HG03108 (cell line): Measurements from ENCODE around the gene CPTP.
"Not testable (repeated sequence)": the region's sequence is repeated elsewhere in the genome, so short reads cannot be mapped to it uniquely, and the experiment has no call there.

ENCODE experiments used
- ATAC-seq: cut with Tn5 transposase; IDR thresholded peaks from one replicate; pipeline ENCODE4 v1.9.1; 2021; ENCODE audit warnings: moderate library complexity; ENCODE audit not compliant: unreplicated experiment

Gene CPTP

GRCh38 chr1:1360506-1361169, 36.0 kb downstream of the CPTP start:
- ATAC-seq, result no peak

- no peak for ATAC-seq
Observed at GRCh38 chr1:1361233-1361981, 36.8 kb downstream of the CPTP start.

DNA sequence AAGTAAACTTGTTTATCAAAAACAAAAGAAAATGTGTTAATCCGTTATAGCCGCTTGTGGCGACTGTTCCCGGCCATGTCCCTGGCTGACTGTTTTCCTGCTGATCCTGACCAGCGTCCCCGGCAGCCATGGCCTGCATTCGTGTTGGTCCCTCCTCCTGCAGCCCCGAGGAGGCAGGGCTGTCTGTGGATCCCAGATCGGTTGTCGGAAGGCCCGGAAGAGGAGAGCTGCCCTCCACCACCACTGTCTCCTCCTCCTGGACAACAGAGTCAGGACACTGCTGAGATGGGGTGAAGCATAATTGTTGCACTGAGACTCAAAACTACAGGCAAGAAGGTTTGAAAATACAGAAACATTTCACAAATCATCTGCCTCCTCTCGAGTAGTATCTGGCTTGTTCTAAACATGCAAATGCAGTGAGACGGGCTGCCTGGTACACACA, 37.4 kb downstream of the CPTP start:
- ATAC-seq, result no peak

DNA sequence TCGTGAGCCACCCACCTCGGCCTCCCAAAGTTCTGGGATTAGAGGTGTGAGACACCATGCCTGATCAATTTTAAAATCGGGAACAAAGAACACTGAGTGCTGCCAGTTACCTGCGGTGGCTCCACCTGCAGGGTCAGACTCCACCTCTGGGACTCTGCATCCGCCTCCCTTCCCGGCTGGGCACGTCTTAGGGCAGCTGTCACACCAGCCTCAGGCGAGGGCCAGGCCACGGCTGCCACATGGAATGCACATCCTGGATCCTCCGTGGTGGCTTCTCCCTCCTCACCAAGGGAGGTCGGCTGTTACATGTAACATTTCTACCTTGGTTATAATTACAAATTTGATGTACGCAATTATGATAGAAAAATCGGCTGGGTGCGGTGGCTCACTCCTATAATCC, 39.7 kb downstream of the CPTP start:
- ATAC-seq, result no peak

DNA sequence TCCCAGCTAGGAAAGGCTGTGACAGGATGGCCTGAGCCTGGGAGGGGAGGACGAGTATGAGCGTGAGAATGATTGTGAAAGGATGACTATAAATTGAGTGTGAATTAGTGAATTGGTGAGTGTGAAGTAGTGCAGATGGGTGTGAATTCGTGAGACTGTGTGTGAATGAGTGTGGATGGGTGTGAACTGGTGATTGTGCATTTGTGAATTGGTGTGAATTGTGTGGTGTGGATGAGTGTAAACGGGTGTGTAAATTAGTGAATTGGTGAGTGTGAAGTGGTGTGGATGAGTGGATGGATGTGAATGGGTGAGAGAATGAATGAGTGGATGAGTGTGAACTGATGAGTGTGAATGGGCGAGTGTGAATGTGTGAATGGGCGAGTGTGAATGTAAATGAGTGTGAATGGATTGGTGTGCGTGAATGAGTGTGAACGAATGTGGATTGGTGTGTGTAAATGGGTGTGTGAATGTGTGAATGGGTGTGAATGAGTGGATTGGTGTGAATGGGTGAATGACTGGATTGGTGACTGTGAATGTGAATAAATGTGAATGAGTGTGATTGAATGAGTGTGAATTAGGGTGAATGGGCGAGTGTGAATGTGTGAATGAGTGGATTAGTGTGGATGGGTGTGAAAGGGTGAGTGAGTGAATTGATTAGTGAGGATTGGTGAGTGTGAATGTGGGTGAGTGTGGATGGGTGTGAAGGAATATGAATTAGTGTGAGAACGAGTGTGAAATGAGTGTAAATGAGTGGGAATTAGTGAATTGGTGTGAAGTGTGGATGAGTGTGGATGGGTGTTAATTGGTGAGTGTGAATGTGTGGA, 41.5 kb downstream of the CPTP start:
- no peak for ATAC-seq

GRCh38 chr1:1366699-1367066, 42.1 kb downstream of the CPTP start:
- no peak for ATAC-seq

- ATAC-seq, result no peak
Observed at GRCh38 chr1:1367315-1367714, 42.7 kb downstream of the CPTP start.

GRCh38 chr1:1370094-1370493, 45.5 kb downstream of the CPTP start:
- not testable (repeated sequence) for ATAC-seq

DNA sequence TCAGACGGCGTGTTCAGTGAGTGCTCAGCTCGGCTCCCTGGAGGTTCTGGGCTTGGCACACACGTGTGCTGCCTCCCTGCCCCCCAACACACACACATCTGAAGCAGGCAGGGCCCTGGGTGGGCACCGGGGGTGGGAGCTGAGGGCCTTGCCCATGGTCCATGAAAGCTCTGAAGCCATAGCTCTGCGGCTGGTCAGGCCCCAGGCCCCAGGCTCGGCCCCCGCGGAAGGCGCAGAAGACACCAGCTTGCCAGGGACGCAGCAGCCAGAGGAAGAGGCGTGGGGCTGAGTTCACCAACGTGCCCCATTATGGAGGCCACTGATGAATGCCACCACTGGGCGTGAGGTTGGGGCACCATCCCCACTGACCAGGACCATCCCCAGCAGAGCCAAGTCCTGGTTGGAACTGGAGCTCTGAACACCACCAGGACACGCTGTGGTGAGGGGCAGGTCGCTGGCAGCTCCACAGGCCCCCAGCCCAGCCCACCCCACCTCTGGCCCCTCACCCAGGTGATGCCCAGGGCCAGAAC, 46.2 kb downstream of the CPTP start:
- no peak for ATAC-seq

- ATAC-seq, result no peak
Observed at GRCh38 chr1:1371364-1371745, 46.8 kb downstream of the CPTP start.

GRCh38 chr1:1371746-1372711, 47.4 kb downstream of the CPTP start:
- ATAC-seq, result no peak

GRCh38 chr1:1373051-1373814, 48.6 kb downstream of the CPTP start:
- ATAC-seq, result no peak

DNA sequence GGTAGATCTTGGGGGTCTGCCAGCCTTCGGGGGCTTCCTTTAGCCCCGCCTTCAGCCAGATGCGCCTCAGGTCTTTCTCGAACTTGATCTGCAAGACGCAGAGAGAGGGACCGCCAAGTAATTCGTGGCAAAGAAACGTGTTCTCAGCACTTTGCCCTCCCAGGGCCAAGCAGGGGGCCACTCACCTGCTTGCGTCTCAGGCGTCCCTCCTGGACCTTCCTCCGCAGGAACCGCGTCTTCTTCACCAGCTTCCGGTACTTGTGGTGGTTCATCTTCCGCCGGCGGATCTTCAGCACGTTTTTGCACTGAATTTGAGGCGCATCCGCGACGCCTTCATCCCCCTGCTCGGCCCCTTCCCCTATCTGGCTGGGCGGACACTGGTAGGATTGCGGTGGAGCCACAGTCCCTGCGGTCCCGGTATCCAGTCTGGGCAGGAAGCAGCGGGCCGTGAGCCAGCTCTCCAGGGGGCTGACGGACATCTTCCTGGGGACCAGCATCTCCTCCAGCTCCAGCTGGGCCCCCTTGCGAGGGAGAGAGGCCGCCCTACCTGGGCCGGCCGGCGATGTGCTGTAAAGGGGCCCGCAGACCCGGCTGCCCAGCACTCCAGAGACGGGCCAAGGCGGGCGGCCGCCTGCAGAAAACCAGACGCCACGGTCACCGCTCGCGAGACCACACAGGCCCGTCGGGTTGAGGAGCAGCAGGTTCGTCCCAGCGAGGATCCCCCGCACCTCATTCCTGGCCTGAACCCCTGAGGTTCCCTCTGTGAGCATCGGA, 49.4 kb downstream of the CPTP start:
- no peak for ATAC-seq

- ATAC-seq, result no peak
Observed at GRCh38 chr1:1374589-1374928, 50.0 kb downstream of the CPTP start.

- ATAC-seq, result peak; percentile 84
Observed at GRCh38 chr1:1374929-1375662, 50.5 kb downstream of the CPTP start, which contains the start of gene AURKAIP1. TSS of gene AURKAIP1 (minus strand) at chr1:1375207. CDS start at chr1:1374756, 451 bp downstream.

DNA sequence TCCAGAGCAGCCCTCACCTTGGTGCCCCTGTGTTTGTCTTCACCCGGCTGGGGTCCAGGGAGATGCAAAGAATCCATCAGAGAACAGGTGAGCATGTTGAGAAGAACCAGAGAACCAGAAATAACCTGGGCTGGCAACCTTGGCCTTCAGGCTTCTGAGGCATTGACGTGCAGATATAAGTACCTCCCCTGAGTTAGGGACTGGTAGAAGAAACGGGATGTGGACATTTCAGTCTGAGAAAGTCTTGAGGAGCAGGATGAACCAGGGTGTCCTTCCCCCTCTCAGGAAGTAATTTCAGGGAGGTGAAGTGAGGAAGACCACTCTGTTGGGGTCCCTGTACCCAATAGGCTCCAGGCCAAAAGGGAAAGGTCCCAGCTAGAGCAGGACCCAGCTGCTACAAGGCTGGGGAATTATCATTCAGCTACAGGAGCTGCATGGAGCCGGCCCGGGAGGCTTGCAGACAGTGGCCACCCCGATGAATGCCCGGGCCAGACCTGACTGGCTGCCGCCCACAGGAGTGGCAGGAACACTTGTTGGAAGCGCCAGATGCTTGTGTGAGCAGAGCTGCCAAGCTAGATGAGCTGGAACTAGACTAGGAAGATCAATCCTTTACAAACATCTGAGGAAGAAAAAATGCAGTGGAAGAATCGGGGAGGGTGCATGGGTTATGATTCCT, 52.1 kb downstream of the CPTP start:
- no peak for ATAC-seq

DNA sequence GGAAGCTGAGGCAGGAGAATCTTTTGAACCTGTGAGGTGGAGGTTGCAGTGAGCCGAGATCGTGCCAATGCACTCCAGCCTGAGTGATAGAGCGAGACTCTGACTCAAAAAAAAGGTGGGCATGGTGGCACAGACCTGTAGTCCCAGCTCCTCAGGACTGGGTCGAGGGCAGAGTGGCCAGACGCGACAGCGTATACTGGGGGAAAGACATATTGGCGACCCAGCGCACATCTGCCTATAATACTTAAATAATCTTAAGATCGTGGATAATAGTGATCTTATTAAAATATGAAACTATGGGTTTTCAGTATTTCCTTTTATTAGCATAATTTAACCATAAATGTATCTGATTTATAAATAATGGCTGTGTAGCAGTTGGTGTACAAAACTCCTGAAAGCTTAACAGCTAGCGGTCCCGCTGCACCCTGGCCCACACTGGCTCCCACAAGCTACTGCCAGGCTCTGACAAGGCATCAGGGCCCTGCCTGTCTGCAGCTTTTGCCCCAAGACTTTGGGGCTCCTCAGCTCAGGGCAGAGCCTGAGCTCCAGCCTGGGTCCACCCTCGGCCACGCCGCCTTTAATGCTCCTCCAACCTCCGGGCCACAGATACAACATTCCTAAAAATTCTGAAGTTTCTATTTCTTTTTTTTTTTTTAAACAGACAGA, 53.1 kb downstream of the CPTP start:
- ATAC-seq, result no peak
